NOMO-1 (cell line): Measurements from ENCODE around the gene DTD1.
A peak's percentile ranks its signal among the peaks of the same experiment; 100 is the strongest.

Experiments
- DNase-seq, 2 experiments: peaks; one replicate each; lab custom pipeline; 2025; ENCODE audit not compliant: unreplicated experiment in 2 of 2; lab: John Stamatoyannopoulos, UW

DTD1 gene

GRCh38 chr20:18614244-18614643, 26.4 kb downstream of the DTD1 start:
- DNase-seq: no peak

- no peak for DNase-seq
These were observed 27.3 kb downstream of the DTD1 start for GRCh38 chr20:18615020-18615650.

GRCh38 chr20:18621004-18621403, 33.1 kb downstream of the DTD1 start:
- no peak for DNase-seq

GRCh38 chr20:18623156-18623910, 35.5 kb downstream of the DTD1 start:
- DNase-seq: no peak

- DNase-seq: no peak
These were observed 37.1 kb downstream of the DTD1 start for GRCh38 chr20:18624948-18625347.

GRCh38 chr20:18625907-18626655, 38.2 kb downstream of the DTD1 start:
- no peak for DNase-seq

GRCh38 chr20:18628330-18628920, 40.6 kb downstream of the DTD1 start:
- no peak for DNase-seq

- peak; percentile 52 to 55 for DNase-seq
These were observed 44.4 kb downstream of the DTD1 start for GRCh38 chr20:18632196-18632789.

- no peak for DNase-seq
These were observed 45.6 kb downstream of the DTD1 start for GRCh38 chr20:18633411-18633810.

GRCh38 chr20:18634501-18634900, 46.6 kb downstream of the DTD1 start:
- no peak for DNase-seq

GRCh38 chr20:18635380-18635779, 47.5 kb downstream of the DTD1 start:
- DNase-seq: no peak

- no peak for DNase-seq
These were observed 49.4 kb downstream of the DTD1 start for GRCh38 chr20:18637224-18637623.

GRCh38 chr20:18638768-18639167, 50.9 kb downstream of the DTD1 start:
- no peak for DNase-seq

- no peak for DNase-seq
These were observed 51.7 kb downstream of the DTD1 start for GRCh38 chr20:18639501-18639979.

- no peak for DNase-seq
These were observed 57.4 kb downstream of the DTD1 start for GRCh38 chr20:18645196-18645745.

- DNase-seq: no peak
These were observed 58.0 kb downstream of the DTD1 start for GRCh38 chr20:18645851-18646250.

- DNase-seq: no peak
These were observed 59.9 kb downstream of the DTD1 start for GRCh38 chr20:18647777-18648176.

- no peak for DNase-seq
These were observed 62.4 kb downstream of the DTD1 start for GRCh38 chr20:18650224-18650623.

GRCh38 chr20:18653736-18654447, 66.0 kb downstream of the DTD1 start:
- DNase-seq: no peak

GRCh38 chr20:18654448-18654773, 66.6 kb downstream of the DTD1 start:
- DNase-seq: no peak
